ENCODE measurements around the gene DBP.

DBP gene

GRCh38 chr19:48654299-48655059, 17.3 kb upstream of the DBP start:
- ATAC-seq (no peak), DNase-seq (ENCODE audit: low spot score in 2 of 2) (no peak)
- H3K36me3 Mint-ChIP-seq = no peaks in the 10 kb centered on the region
- H3K4me1 Mint-ChIP-seq = peaks cover 12% of the 10 kb centered on the region
- no peak overlapping the region for H3K4me3 Mint-ChIP-seq
- no peaks in the 10 kb centered on the region for H3K9me3 Mint-ChIP-seq
- peak overlapping the region; percentile 54 for H3K27ac Mint-ChIP-seq

- Mint-ChIP-seq H3K4me1 (peaks cover 29% of the 10 kb centered on the region), H3K4me3 (no peak overlapping the region), H3K36me3 (peaks cover 6% of the 10 kb centered on the region), H3K9me3 (no peaks in the 10 kb centered on the region), H3K27ac (no peak overlapping the region)
- ATAC-seq (no peak), DNase-seq (ENCODE audit: low spot score in 2 of 2) (no peak)
Measured at GRCh38 chr19:48651683-48652048, 14.5 kb upstream of the DBP start.

- Mint-ChIP-seq H3K4me3 (no peak overlapping the region), H3K36me3 (peaks cover 6% of the 10 kb centered on the region)
- DNase-seq (ENCODE audit: low spot score in 2 of 2) = no peak
Measured at GRCh38 chr19:48650974-48651682, 13.9 kb upstream of the DBP start.

GRCh38 chr19:48648134-48648533, 11.0 kb upstream of the DBP start:
- H3K4me3 Mint-ChIP-seq = peak overlapping the region; percentile 2
- DNase-seq (ENCODE audit: low spot score in 2 of 2) = no peak
- peaks cover 55% of the 10 kb centered on the region for H3K4me1 Mint-ChIP-seq
- H3K9me3 Mint-ChIP-seq = no peaks in the 10 kb centered on the region
- H3K36me3 Mint-ChIP-seq = peaks cover 18% of the 10 kb centered on the region
- no peak for ATAC-seq
- peak overlapping the region; percentile 18 for H3K27ac Mint-ChIP-seq

More at GRCh38 chr19:48650974-48651682, 13.9 kb upstream of the DBP start:
- Mint-ChIP-seq H3K9me3 (no peaks in the 10 kb centered on the region), H3K4me1 (peaks cover 35% of the 10 kb centered on the region), H3K27ac (peak overlapping the region; percentile 35)
- ATAC-seq = no peak

- peaks cover 18% of the 10 kb centered on the region for H3K36me3 Mint-ChIP-seq
- no peak for DNase-seq (ENCODE audit: low spot score in 2 of 2)
Measured at GRCh38 chr19:48646722-48647216, 9.6 kb upstream of the DBP start.

GRCh38 chr19:48646001-48646721, 9.0 kb upstream of the DBP start, which contains the start of gene CA11:
Gene CA11, minus strand, starts transcription at chr19:48646187. Its CDS starts 555 bp downstream, at chr19:48645632.
- DNase-seq (ENCODE audit: low spot score in 2 of 2) (peak; percentile 95 to 98), ATAC-seq (peak; percentile 90)
- H3K9me3 Mint-ChIP-seq = no peaks in the 10 kb centered on the region

More at GRCh38 chr19:48646722-48647216, 9.6 kb upstream of the DBP start:
- ATAC-seq = no peak
- Mint-ChIP-seq H3K4me1 (peaks cover 49% of the 10 kb centered on the region), H3K9me3 (no peaks in the 10 kb centered on the region), H3K27ac (peak overlapping the region; percentile 96), H3K4me3 (peak overlapping the region; percentile 98)

GRCh38 chr19:48645620-48646000, 8.4 kb upstream of the DBP start:
- peak overlapping the region; percentile 98 for H3K4me3 Mint-ChIP-seq
- no peak for DNase-seq (ENCODE audit: low spot score in 2 of 2)
- H3K9me3 Mint-ChIP-seq = no peaks in the 10 kb centered on the region
- H3K4me1 Mint-ChIP-seq = peaks cover 43% of the 10 kb centered on the region
- H3K36me3 Mint-ChIP-seq = peaks cover 18% of the 10 kb centered on the region
- H3K27ac Mint-ChIP-seq = peak overlapping the region; percentile 96
- no peak for ATAC-seq

More at GRCh38 chr19:48646001-48646721, 9.0 kb upstream of the DBP start, which contains the start of gene CA11:
- Mint-ChIP-seq H3K27ac (peak within 1 kb of the TSS; percentile 96), H3K4me1 (peaks cover 46% of the 10 kb centered on the region), H3K36me3 (peaks cover 18% of the 10 kb centered on the region), H3K4me3 (peak within 1 kb of the TSS; percentile 98)

- Mint-ChIP-seq H3K4me3 (peak overlapping the region; percentile 98), H3K4me1 (peaks cover 45% of the 10 kb centered on the region), H3K36me3 (peaks cover 18% of the 10 kb centered on the region), H3K27ac (peak overlapping the region; percentile 96), H3K9me3 (no peaks in the 10 kb centered on the region)
- peak; percentile 59 to 83 for DNase-seq (ENCODE audit: low spot score in 2 of 2)
- peak; percentile 79 for ATAC-seq
Measured at GRCh38 chr19:48644839-48645619, 7.8 kb upstream of the DBP start.

- H3K4me3 Mint-ChIP-seq = peak overlapping the region; percentile 98
- peak overlapping the region; percentile 96 for H3K27ac Mint-ChIP-seq
- peaks cover 18% of the 10 kb centered on the region for H3K36me3 Mint-ChIP-seq
Measured at GRCh38 chr19:48644355-48644754, 7.2 kb upstream of the DBP start.

GRCh38 chr19:48642862-48643261, 5.7 kb upstream of the DBP start:
- no peak overlapping the region for H3K4me3 Mint-ChIP-seq
- peaks cover 3% of the 10 kb centered on the region for H3K9me3 Mint-ChIP-seq
- H3K27ac Mint-ChIP-seq = no peak overlapping the region
- ATAC-seq = no peak
- H3K4me1 Mint-ChIP-seq = peaks cover 60% of the 10 kb centered on the region
- DNase-seq (ENCODE audit: low spot score in 2 of 2) = no peak
- peaks cover 23% of the 10 kb centered on the region for H3K36me3 Mint-ChIP-seq

More at GRCh38 chr19:48644355-48644754, 7.2 kb upstream of the DBP start:
- no peak for DNase-seq (ENCODE audit: low spot score in 2 of 2)
- ATAC-seq = no peak
- Mint-ChIP-seq H3K4me1 (peaks cover 52% of the 10 kb centered on the region), H3K9me3 (no peaks in the 10 kb centered on the region)

GRCh38 chr19:48641850-48642249, 4.7 kb upstream of the DBP start:
- H3K36me3 Mint-ChIP-seq = peaks cover 29% of the 10 kb centered on the region
- H3K4me1 Mint-ChIP-seq = peaks cover 58% of the 10 kb centered on the region
- ATAC-seq (no peak), DNase-seq (ENCODE audit: low spot score in 2 of 2) (no peak)
- H3K27ac Mint-ChIP-seq = no peak overlapping the region
- peaks cover 3% of the 10 kb centered on the region for H3K9me3 Mint-ChIP-seq
- H3K4me3 Mint-ChIP-seq = no peak overlapping the region

GRCh38 chr19:48639483-48640375, 2.5 kb upstream of the DBP start:
- H3K4me1 Mint-ChIP-seq = peaks cover 50% of the 10 kb centered on the region
- ATAC-seq = no peak
- peaks cover 3% of the 10 kb centered on the region for H3K9me3 Mint-ChIP-seq
- peaks cover 37% of the 10 kb centered on the region for H3K36me3 Mint-ChIP-seq
- peak overlapping the region; percentile 55 for H3K4me3 Mint-ChIP-seq
- H3K27ac Mint-ChIP-seq = no peak overlapping the region
- no peak for DNase-seq (ENCODE audit: low spot score in 2 of 2)

GRCh38 chr19:48638831-48639381, 1.7 kb upstream of the DBP start:
- Mint-ChIP-seq H3K9me3 (peaks cover 3% of the 10 kb centered on the region), H3K36me3 (peaks cover 36% of the 10 kb centered on the region), H3K27ac (peak overlapping the region; percentile 99), H3K4me1 (peaks cover 50% of the 10 kb centered on the region), H3K4me3 (peak overlapping the region; percentile 89)
- ATAC-seq (no peak), DNase-seq (ENCODE audit: low spot score in 2 of 2) (no peak)
